Heart right ventricle (tissue), 16 donors: ENCODE results near the gene ITPRIPL1. TPM values are rescaled to one million over a fixed set of nuclear protein-coding genes. Genes with fewer than 3 reads are reported as not detected.

Experiments
- ATAC-seq, 8 donors: fragments of 200-7000 bp; cut with Tn5 transposase; one replicate each; pipeline ENCODE4 v1.9.1; 2020; ENCODE audit warnings: mild to moderate bottlenecking in 8 of 8, moderate library complexity in 8 of 8, moderate number of reproducible peaks in 1 of 8
- DNase-seq, 2 donors: peaks; one replicate each; pipeline ENCODE4 v3.0.0-alpha.2; 2020
- H3K27ac ChIP-seq, 10 donors: fragments of 200-600 bp; sonication (generic) in 2 of 10; one replicate each; pipeline versions ENCODE4 v1.5.0 to v1.8.0; 2020 to 2022; ENCODE audit warnings: mild to moderate bottlenecking in 3 of 10
- H3K27me3 ChIP-seq, 7 donors: fragments of 200-600 bp; one replicate each; pipeline ENCODE4 v1.8.0; 2021 to 2022; ENCODE audit warnings: mild to moderate bottlenecking in 2 of 7
- H3K36me3 ChIP-seq, 9 donors: fragments of 200-600 bp; sonication (generic) in 1 of 9; one replicate each; pipeline versions ENCODE4 v1.5.0 to v1.8.0; 2020 to 2022; ENCODE audit warnings: mild to moderate bottlenecking in 2 of 9
- H3K4me1 ChIP-seq, 9 donors: fragments of 200-600 bp; sonication (generic) in 1 of 9; one replicate each; pipeline versions ENCODE4 v1.5.0 to v1.8.0; 2020 to 2022; ENCODE audit warnings: mild to moderate bottlenecking in 4 of 9
- H3K4me3 ChIP-seq, 10 donors: fragments of 200-600 bp; sonication (generic) in 2 of 10; one replicate each; pipeline versions ENCODE4 v1.5.0 to v1.8.0; 2020 to 2022; ENCODE audit warnings: mild to moderate bottlenecking in 7 of 10, moderate library complexity in 2 of 10
- H3K9me3 ChIP-seq, 11 donors: fragments of 200-600 bp in 10 of 11; sonication (generic) in 2 of 11; one replicate each; pipeline versions ENCODE4 v1.5.0 to v1.8.0; 2013 to 2022; ENCODE audit warnings: mild to moderate bottlenecking in 2 of 11, control low read depth in 1 of 11, moderate library complexity in 1 of 11
- CTCF ChIP-seq, 9 donors: fragments of 200-600 bp; sonication (generic) in 2 of 9; IDR thresholded peaks; one replicate each; pipeline versions ENCODE4 v1.5.0 to v1.8.0; 2021 to 2022; ENCODE audit warnings: antibody characterized with exemption in 9 of 9, mild to moderate bottlenecking in 5 of 9, moderate library complexity in 1 of 9
- WGBS, 2 donors: extraction: QIAGEN DNeasy Blood & Tissue Kit; methylation state at CpG; one replicate each; pipeline ENCODE4 v1.1.7; 2013; ENCODE audit warnings: inconsistent platforms in 1 of 2; 5-methylcytosine and 5-hydroxymethylcytosine counted together
- intact Hi-C, 10 donors: fragments of 100-400 bp; cut with DNase I; formaldehyde crosslinking; loops; one replicate each; pipeline versions ENCODE4 v1.11.1 to v1.14.2; 2022
- long read RNA-seq, 3 donors: library from polyadenylated mRNA; unstranded; transcript quantifications; one replicate each; pipeline ENCODE4 v2.0.0, GENCODE V29; 2020 to 2021
- polyA plus RNA-seq, 2 donors: library from polyadenylated mRNA; stranded (reverse); fragments of 200-250 nt; gene quantifications; one replicate each; pipeline ENCODE4 v1.2.3, GENCODE V29; 2013
- total RNA-seq, 10 donors: library from RNA; stranded (reverse); fragmentation: NEBNext Ultra II Directional in 3 of 10; extraction: Animal tissue kit (Norgen Biotek cat#: 25700) in 3 of 10; gene quantifications; one replicate each; pipeline versions ENCODE4 v1.2.1 to v1.2.4, GENCODE V29; 2021 to 2023
- donor health status: Arrhythmogenic right ventricular cardiomyopathy.
- donor health status: ischemic (EF 13 %, LVEDD 7.1; RV severe dilation, severe dysfunction).
- donor health status: healthy with polysubstance abuse.
- donor health status: DM: no; HTN: yes; CAD: no.
- donor health status: DM: no; HTN: no; CAD: no.
- donor health status: ischemic (EF 25% LVEDD 6.9; RV normal size, moderate dysfunction).
- donor health status: ischemic (EF 25% LVEDD 5.7; RV mildly dilated, moderate dysfunction).
- donor health status: healthy.
- donor health status: DM: yes; HTN: yes; CAD: no.
- donor health status: Ischemic cardiomyopathy.
- donor health status: ischemic (EF 35%, LVEDD 5.7; RV mildly dilated, moderate dysfunction).
- donor health status: nonischemic (EF 11% LVEDD 7.7; RV severe dilation, severe dysfunction).
- donor health status: DM: yes; HTN: yes; CAD: no.
- donor health status: PGD.
- donor health status: ischemic (EF 29% LVEDD 5.4; RV normal size, mild dysfunction).
- donor health status: nonischemic (EF 23%, LVEDD 6.1; RV moderate dilation, normal function).

ITPRIPL1 gene
- total RNA-seq (1 to 10 TPM in 7 of 10 donors, under 1 TPM in 3; 0.30 to 3.4 (median 1.2) TPM), polyA plus RNA-seq (1 to 10 TPM in 1 of 2 donors, under 1 TPM in 1; 0.68 to 1.1 TPM)
- long read RNA-seq, donor 1, partial matches to known transcripts: 1 of 5 reads
- long read RNA-seq, donor 1, other reads (novel, unspliced or antisense): 1 of 5 reads
- long read RNA-seq, donor 2, partial matches to known transcripts: 0 of 3 reads
- long read RNA-seq, donor 2, other reads (novel, unspliced or antisense): 0 of 3 reads
- long read RNA-seq, donor 3, partial matches to known transcripts: 0 of 3 reads
- long read RNA-seq, donor 3, other reads (novel, unspliced or antisense): 0 of 3 reads

- 4 to 6% methylated on average over 56 to 58 of the region's 58 CpGs for WGBS, 2 donors
- DNase-seq (peak in 1 of 2 donors; percentile 31), ATAC-seq (peak in 6 of 8 donors; percentile 33 to 50 (median 40))
- H3K4me1 ChIP-seq: peaks cover 2 to 63% (median 27%) of the 10 kb centered on the region in 9 donors
- H3K27me3 ChIP-seq: peaks cover 0 to 47% (median 21%) of the 10 kb centered on the region in 7 donors
- no peaks in the 10 kb centered on the region for H3K9me3 ChIP-seq
- no peak for TF ChIP-seq CTCF (IDR thresholded peaks at IDR 0.05)
- intact Hi-C loops: no loop called here
- H3K27ac ChIP-seq: peak within 1 kb of the TSS in 9 of 10 donors; percentile 26 to 84 (median 69)
- H3K36me3 ChIP-seq: peaks cover 0 to 13% (median 0%) of the 10 kb centered on the region in 9 donors
- H3K4me3 ChIP-seq: peak within 1 kb of the TSS; percentile 36 to 74 (median 68)
These were observed at the start of gene ITPRIPL1 for GRCh38 chr2:96325041-96325883. ITPRIPL1 (plus strand) TSS chr2:96325317; CDS start chr2:96325840, 523 bp downstream.

- no peak overlapping the region for H3K4me3 ChIP-seq
- H3K4me1 ChIP-seq: no peaks in the 10 kb centered on the region
- H3K36me3 ChIP-seq: peaks cover 12 to 100% (median 80%) of the 10 kb centered on the region in 9 donors
- no peak for TF ChIP-seq CTCF (IDR thresholded peaks at IDR 0.05)
- WGBS, 2 donors: 88 to 91% methylated on average over 21 of the region's 21 CpGs
- intact Hi-C loops: no loop called here
- no peaks in the 10 kb centered on the region for H3K27me3 ChIP-seq
- no peak overlapping the region for H3K27ac ChIP-seq
- peak in 2 of 8 donors; percentile 13 to 42 for ATAC-seq
- no peak for DNase-seq
- no peaks in the 10 kb centered on the region for H3K9me3 ChIP-seq
These were observed 48.2 kb upstream of the ITPRIPL1 start for GRCh38 chr2:96276787-96277499.

GRCh38 chr2:96287273-96287856 lies 37.8 kb upstream of the ITPRIPL1 start:
- Histone ChIP-seq H3K27ac (no peak overlapping the region), H3K4me1 (no peaks in the 10 kb centered on the region), H3K27me3 (no peaks in the 10 kb centered on the region), H3K4me3 (no peak overlapping the region), H3K9me3 (no peaks in the 10 kb centered on the region), H3K36me3 (peaks cover 11 to 100% (median 100%) of the 10 kb centered on the region in 9 donors)
- TF ChIP-seq CTCF (IDR thresholded peaks at IDR 0.05): no peak
- DNase-seq (no peak), ATAC-seq (no peak)
- intact Hi-C loops: no loop called here
- 90 to 92% methylated on average over 6 of the region's 6 CpGs for WGBS, 2 donors
